Measurements from ENCODE around the gene ZNF860.

Gene ZNF860

GRCh38 chr3:31997500-31997899 lies 15.9 kb downstream of the ZNF860 start:
- WGBS, 2 donors (ENCODE audit: extremely low coverage in 2 of 2, insufficient read length in 2 of 2, insufficient replicate concordance in 1 of 2): no CpG with 5 or more reads among the region's 6 CpGs
- no peaks in the 10 kb centered on the region for H3K27me3 ChIP-seq (ENCODE audit: control insufficient read depth in 3 of 3, insufficient read depth in 3 of 3, low read depth in 1 of 3, low read length in 3 of 3)

GRCh38 chr3:31999907-32000439 lies 18.4 kb downstream of the ZNF860 start:
- H3K27ac ChIP-seq (replicated peaks; ENCODE audit: low read length): no peak overlapping the region
- no peak overlapping the region for H4K91ac ChIP-seq (ENCODE audit: low read depth, low read length, poor library complexity)
- H2BK15ac ChIP-seq (ENCODE audit: low read length): no peak overlapping the region
- H3K4ac ChIP-seq (ENCODE audit: low read length): no peak overlapping the region
- H3K27me3 ChIP-seq (ENCODE audit: control insufficient read depth in 3 of 3, insufficient read depth in 3 of 3, low read depth in 1 of 3, low read length in 3 of 3): no peaks in the 10 kb centered on the region
- H3K79me1 ChIP-seq (ENCODE audit: low read depth, low read length): no peaks in the 10 kb centered on the region
- no peaks in the 10 kb centered on the region for H3K9me3 ChIP-seq (replicated peaks in 1 of 2; ENCODE audit: control insufficient read depth in 2 of 2, insufficient read depth in 1 of 2, low read depth in 1 of 2, low read length in 2 of 2)
- no CpG with 5 or more reads among the region's 7 CpGs for WGBS, 2 donors (ENCODE audit: extremely low coverage in 2 of 2, insufficient read length in 2 of 2, insufficient replicate concordance in 1 of 2)
- no peak overlapping the region for H3K18ac ChIP-seq (ENCODE audit: low read length)
- H3K14ac ChIP-seq (ENCODE audit: low read length): no peak overlapping the region
- peaks cover 0 to 4% of the 10 kb centered on the region in 2 donors for H3K4me1 ChIP-seq (ENCODE audit: control insufficient read depth in 2 of 2, insufficient read depth in 1 of 2, low read depth in 1 of 2, low read length in 2 of 2)
- no peak overlapping the region for H2AFZ ChIP-seq (ENCODE audit: low read length)
- no peak for DNase-seq (ENCODE audit: low spot score)
- no peaks in the 10 kb centered on the region for H3K36me3 ChIP-seq (replicated peaks in 1 of 2; ENCODE audit: control insufficient read depth in 2 of 2, insufficient read depth in 2 of 2, low read length in 2 of 2)
- H2BK120ac ChIP-seq (ENCODE audit: low read depth, low read length): no peak overlapping the region
- H3K4me3 ChIP-seq (ENCODE audit: low read length in 2 of 2): no peak overlapping the region
- no peak overlapping the region for H2BK12ac ChIP-seq (ENCODE audit: low read length)
- no peak overlapping the region for H2BK5ac ChIP-seq (ENCODE audit: low read length)
- no peak overlapping the region for H3K4me2 ChIP-seq (ENCODE audit: insufficient read depth, low read length, poor library complexity, severe bottlenecking)
- no peak overlapping the region for H3K23ac ChIP-seq (ENCODE audit: low read depth, low read length, poor library complexity)
- H4K8ac ChIP-seq (ENCODE audit: low read depth, low read length): no peak overlapping the region
- no peak overlapping the region for H2AK5ac ChIP-seq (ENCODE audit: low read depth, low read length)
- H3K9ac ChIP-seq (ENCODE audit: low read depth, low read length, poor library complexity): no peak overlapping the region

More at GRCh38 chr3:31997500-31997899, 15.9 kb downstream of the ZNF860 start:
- no peak overlapping the region for H3K14ac ChIP-seq (ENCODE audit: low read length)
- H3K4me2 ChIP-seq (ENCODE audit: insufficient read depth, low read length, poor library complexity, severe bottlenecking): no peak overlapping the region
- H3K9me3 ChIP-seq (replicated peaks in 1 of 2; ENCODE audit: control insufficient read depth in 2 of 2, insufficient read depth in 1 of 2, low read depth in 1 of 2, low read length in 2 of 2): no peaks in the 10 kb centered on the region
- H2BK5ac ChIP-seq (ENCODE audit: low read length): no peak overlapping the region
- H3K4me3 ChIP-seq (ENCODE audit: low read length in 2 of 2): no peak overlapping the region
- H3K23ac ChIP-seq (ENCODE audit: low read depth, low read length, poor library complexity): no peak overlapping the region
- no peaks in the 10 kb centered on the region for H3K79me1 ChIP-seq (ENCODE audit: low read depth, low read length)
- H2AK5ac ChIP-seq (ENCODE audit: low read depth, low read length): no peak overlapping the region
- no peak overlapping the region for H2BK120ac ChIP-seq (ENCODE audit: low read depth, low read length)
- DNase-seq (ENCODE audit: low spot score): no peak
- no peaks in the 10 kb centered on the region for H3K4me1 ChIP-seq (ENCODE audit: control insufficient read depth in 2 of 2, insufficient read depth in 1 of 2, low read depth in 1 of 2, low read length in 2 of 2)
- no peak overlapping the region for H3K18ac ChIP-seq (ENCODE audit: low read length)
- no peak overlapping the region for H4K8ac ChIP-seq (ENCODE audit: low read depth, low read length)
- H3K9ac ChIP-seq (ENCODE audit: low read depth, low read length, poor library complexity): no peak overlapping the region
- no peak overlapping the region for H3K4ac ChIP-seq (ENCODE audit: low read length)
- H4K91ac ChIP-seq (ENCODE audit: low read depth, low read length, poor library complexity): no peak overlapping the region
- H2BK12ac ChIP-seq (ENCODE audit: low read length): no peak overlapping the region
- H2BK15ac ChIP-seq (ENCODE audit: low read length): no peak overlapping the region
- no peaks in the 10 kb centered on the region for H3K36me3 ChIP-seq (replicated peaks in 1 of 2; ENCODE audit: control insufficient read depth in 2 of 2, insufficient read depth in 2 of 2, low read length in 2 of 2)
- no peak overlapping the region for H2AFZ ChIP-seq (ENCODE audit: low read length)
- H3K27ac ChIP-seq (replicated peaks; ENCODE audit: low read length): no peak overlapping the region

- Histone ChIP-seq H3K4me3 (ENCODE audit: low read length in 2 of 2) (no peak overlapping the region), H3K36me3 (replicated peaks in 1 of 2; ENCODE audit: control insufficient read depth in 2 of 2, insufficient read depth in 2 of 2, low read length in 2 of 2) (no peaks in the 10 kb centered on the region), H2BK5ac (ENCODE audit: low read length) (no peak overlapping the region), H2AK5ac (ENCODE audit: low read depth, low read length) (no peak overlapping the region), H3K4me2 (ENCODE audit: insufficient read depth, low read length, poor library complexity, severe bottlenecking) (no peak overlapping the region), H3K4ac (ENCODE audit: low read length) (no peak overlapping the region), H3K27ac (replicated peaks; ENCODE audit: low read length) (no peak overlapping the region), H2AFZ (ENCODE audit: low read length) (no peak overlapping the region), H2BK120ac (ENCODE audit: low read depth, low read length) (no peak overlapping the region), H3K79me1 (ENCODE audit: low read depth, low read length) (no peaks in the 10 kb centered on the region), H2BK12ac (ENCODE audit: low read length) (no peak overlapping the region), H3K18ac (ENCODE audit: low read length) (no peak overlapping the region), H3K14ac (ENCODE audit: low read length) (no peak overlapping the region), H2BK15ac (ENCODE audit: low read length) (no peak overlapping the region), H3K23ac (ENCODE audit: low read depth, low read length, poor library complexity) (no peak overlapping the region), H4K8ac (ENCODE audit: low read depth, low read length) (no peak overlapping the region), H3K27me3 (ENCODE audit: control insufficient read depth in 3 of 3, insufficient read depth in 3 of 3, low read depth in 1 of 3, low read length in 3 of 3) (no peaks in the 10 kb centered on the region), H4K91ac (ENCODE audit: low read depth, low read length, poor library complexity) (no peak overlapping the region), H3K9me3 (replicated peaks in 1 of 2; ENCODE audit: control insufficient read depth in 2 of 2, insufficient read depth in 1 of 2, low read depth in 1 of 2, low read length in 2 of 2) (no peaks in the 10 kb centered on the region), H3K4me1 (ENCODE audit: control insufficient read depth in 2 of 2, insufficient read depth in 1 of 2, low read depth in 1 of 2, low read length in 2 of 2) (peaks cover 0 to 4% of the 10 kb centered on the region in 2 donors), H3K9ac (ENCODE audit: low read depth, low read length, poor library complexity) (no peak overlapping the region)
- WGBS, 2 donors (ENCODE audit: extremely low coverage in 2 of 2, insufficient read length in 2 of 2, insufficient replicate concordance in 1 of 2): no CpG with 5 or more reads among the region's 3 CpGs
- no peak for DNase-seq (ENCODE audit: low spot score)
Observed at GRCh38 chr3:32000877-32001276, 19.3 kb downstream of the ZNF860 start.

- Histone ChIP-seq H3K23ac (ENCODE audit: low read depth, low read length, poor library complexity) (no peak overlapping the region), H2BK5ac (ENCODE audit: low read length) (no peak overlapping the region), H3K79me1 (ENCODE audit: low read depth, low read length) (no peaks in the 10 kb centered on the region), H3K27ac (replicated peaks; ENCODE audit: low read length) (no peak overlapping the region), H2BK120ac (ENCODE audit: low read depth, low read length) (no peak overlapping the region), H4K8ac (ENCODE audit: low read depth, low read length) (no peak overlapping the region), H3K14ac (ENCODE audit: low read length) (no peak overlapping the region), H2AK5ac (ENCODE audit: low read depth, low read length) (no peak overlapping the region), H3K4me3 (ENCODE audit: low read length in 2 of 2) (no peak overlapping the region), H4K91ac (ENCODE audit: low read depth, low read length, poor library complexity) (no peak overlapping the region), H2AFZ (ENCODE audit: low read length) (no peak overlapping the region), H3K4me1 (ENCODE audit: control insufficient read depth in 2 of 2, insufficient read depth in 1 of 2, low read depth in 1 of 2, low read length in 2 of 2) (peaks cover 0 to 4% of the 10 kb centered on the region in 2 donors), H3K9ac (ENCODE audit: low read depth, low read length, poor library complexity) (no peak overlapping the region), H3K18ac (ENCODE audit: low read length) (peak overlapping the region; percentile 33), H3K9me3 (replicated peaks in 1 of 2; ENCODE audit: control insufficient read depth in 2 of 2, insufficient read depth in 1 of 2, low read depth in 1 of 2, low read length in 2 of 2) (no peaks in the 10 kb centered on the region), H3K36me3 (replicated peaks in 1 of 2; ENCODE audit: control insufficient read depth in 2 of 2, insufficient read depth in 2 of 2, low read length in 2 of 2) (no peaks in the 10 kb centered on the region), H3K27me3 (ENCODE audit: control insufficient read depth in 3 of 3, insufficient read depth in 3 of 3, low read depth in 1 of 3, low read length in 3 of 3) (no peaks in the 10 kb centered on the region), H2BK15ac (ENCODE audit: low read length) (no peak overlapping the region), H2BK12ac (ENCODE audit: low read length) (no peak overlapping the region), H3K4me2 (ENCODE audit: insufficient read depth, low read length, poor library complexity, severe bottlenecking) (no peak overlapping the region), H3K4ac (ENCODE audit: low read length) (no peak overlapping the region)
- no CpG with 5 or more reads among the region's 6 CpGs for WGBS, 2 donors (ENCODE audit: extremely low coverage in 2 of 2, insufficient read length in 2 of 2, insufficient replicate concordance in 1 of 2)
- no peak for DNase-seq (ENCODE audit: low spot score)
Observed at GRCh38 chr3:32002561-32003368, 21.2 kb downstream of the ZNF860 start.

Measured in neuronal stem cell (in vitro differentiated cells).